ENCODE results near the gene NCF2.

- TF ChIP-seq, protein P1, sequence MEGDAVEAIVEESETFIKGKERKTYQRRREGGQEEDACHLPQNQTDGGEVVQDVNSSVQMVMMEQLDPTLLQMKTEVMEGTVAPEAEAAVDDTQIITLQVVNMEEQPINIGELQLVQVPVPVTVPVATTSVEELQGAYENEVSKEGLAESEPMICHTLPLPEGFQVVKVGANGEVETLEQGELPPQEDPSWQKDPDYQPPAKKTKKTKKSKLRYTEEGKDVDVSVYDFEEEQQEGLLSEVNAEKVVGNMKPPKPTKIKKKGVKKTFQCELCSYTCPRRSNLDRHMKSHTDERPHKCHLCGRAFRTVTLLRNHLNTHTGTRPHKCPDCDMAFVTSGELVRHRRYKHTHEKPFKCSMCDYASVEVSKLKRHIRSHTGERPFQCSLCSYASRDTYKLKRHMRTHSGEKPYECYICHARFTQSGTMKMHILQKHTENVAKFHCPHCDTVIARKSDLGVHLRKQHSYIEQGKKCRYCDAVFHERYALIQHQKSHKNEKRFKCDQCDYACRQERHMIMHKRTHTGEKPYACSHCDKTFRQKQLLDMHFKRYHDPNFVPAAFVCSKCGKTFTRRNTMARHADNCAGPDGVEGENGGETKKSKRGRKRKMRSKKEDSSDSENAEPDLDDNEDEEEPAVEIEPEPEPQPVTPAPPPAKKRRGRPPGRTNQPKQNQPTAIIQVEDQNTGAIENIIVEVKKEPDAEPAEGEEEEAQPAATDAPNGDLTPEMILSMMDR (IDR thresholded peaks at IDR 0.05; ENCODE audit: insufficient read depth, low read length) = no peak
- TF ChIP-seq GABPA (IDR thresholded peaks at IDR 0.05; ENCODE audit: low read depth) (no peak), POLR2AphosphoS5 (IDR thresholded peaks at IDR 0.05; ENCODE audit: low read depth) (no peak)
Observed at GRCh38 chr1:183537405-183537804, 52.9 kb downstream of the NCF2 start.
